Measurements from ENCODE around the gene AP3S1.

DNA sequence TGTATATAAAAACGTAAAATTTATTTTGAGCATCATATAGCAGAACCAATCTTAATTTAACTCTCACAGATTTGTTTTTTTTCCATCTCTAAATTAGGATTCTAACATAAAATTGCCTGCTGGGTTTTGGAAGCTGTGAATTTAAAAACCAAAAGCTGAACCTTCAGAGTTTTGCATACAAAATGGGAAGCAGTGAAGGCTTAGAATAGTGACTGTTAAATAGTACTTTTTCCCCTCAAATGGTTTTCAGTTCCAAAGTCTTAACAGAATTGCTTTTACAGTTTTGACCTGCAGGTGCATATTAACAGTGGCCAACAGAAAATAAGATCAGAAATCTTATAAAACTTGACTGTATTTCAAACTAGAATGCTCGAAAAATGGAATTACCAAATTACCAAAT is 65.4 kb downstream of the AP3S1 start:
- TF ChIP-seq, protein P1, sequence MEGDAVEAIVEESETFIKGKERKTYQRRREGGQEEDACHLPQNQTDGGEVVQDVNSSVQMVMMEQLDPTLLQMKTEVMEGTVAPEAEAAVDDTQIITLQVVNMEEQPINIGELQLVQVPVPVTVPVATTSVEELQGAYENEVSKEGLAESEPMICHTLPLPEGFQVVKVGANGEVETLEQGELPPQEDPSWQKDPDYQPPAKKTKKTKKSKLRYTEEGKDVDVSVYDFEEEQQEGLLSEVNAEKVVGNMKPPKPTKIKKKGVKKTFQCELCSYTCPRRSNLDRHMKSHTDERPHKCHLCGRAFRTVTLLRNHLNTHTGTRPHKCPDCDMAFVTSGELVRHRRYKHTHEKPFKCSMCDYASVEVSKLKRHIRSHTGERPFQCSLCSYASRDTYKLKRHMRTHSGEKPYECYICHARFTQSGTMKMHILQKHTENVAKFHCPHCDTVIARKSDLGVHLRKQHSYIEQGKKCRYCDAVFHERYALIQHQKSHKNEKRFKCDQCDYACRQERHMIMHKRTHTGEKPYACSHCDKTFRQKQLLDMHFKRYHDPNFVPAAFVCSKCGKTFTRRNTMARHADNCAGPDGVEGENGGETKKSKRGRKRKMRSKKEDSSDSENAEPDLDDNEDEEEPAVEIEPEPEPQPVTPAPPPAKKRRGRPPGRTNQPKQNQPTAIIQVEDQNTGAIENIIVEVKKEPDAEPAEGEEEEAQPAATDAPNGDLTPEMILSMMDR (IDR thresholded peaks at IDR 0.05), result no peak
- TF ChIP-seq EP300 (IDR thresholded peaks at IDR 0.05) (no peak), POLR2A (IDR thresholded peaks at IDR 0.05) (no peak)

All from ovary (tissue), 3 donors.